GM19043 (cell line): ENCODE data around the gene GADD45A.
"Not testable (repeated sequence)": the region's sequence is repeated elsewhere in the genome, so short reads cannot be mapped to it uniquely, and the experiment has no call there.

Source experiments
- ATAC-seq: cut with Tn5 transposase; IDR thresholded peaks from one replicate; pipeline ENCODE4 v1.9.1; 2021; ENCODE audit warnings: low read depth; ENCODE audit not compliant: unreplicated experiment

Gene GADD45A

GRCh38 chr1:67717876-67718275, 32.9 kb downstream of the GADD45A start:
- ATAC-seq, result no peak

GRCh38 chr1:67719329-67720196, 34.6 kb downstream of the GADD45A start:
- ATAC-seq, result no peak

- ATAC-seq, result no peak
These were observed 36.1 kb downstream of the GADD45A start for GRCh38 chr1:67721112-67721511.

GRCh38 chr1:67721650-67722291, 36.8 kb downstream of the GADD45A start:
- no peak for ATAC-seq

GRCh38 chr1:67722292-67722944, 37.4 kb downstream of the GADD45A start:
- no peak for ATAC-seq

GRCh38 chr1:67723126-67723525, 38.1 kb downstream of the GADD45A start:
- ATAC-seq, result no peak

- peak; percentile 57 for ATAC-seq
These were observed 38.6 kb downstream of the GADD45A start for GRCh38 chr1:67723620-67724019.

GRCh38 chr1:67724928-67725560, 40.0 kb downstream of the GADD45A start:
- no peak for ATAC-seq

- no peak for ATAC-seq
These were observed 41.2 kb downstream of the GADD45A start for GRCh38 chr1:67726224-67726623.

GRCh38 chr1:67729872-67730271, 44.9 kb downstream of the GADD45A start:
- ATAC-seq, result no peak

- not testable (repeated sequence) for ATAC-seq
These were observed 45.3 kb downstream of the GADD45A start for GRCh38 chr1:67730312-67730711.

- ATAC-seq, result no peak
These were observed 46.3 kb downstream of the GADD45A start for GRCh38 chr1:67731322-67731721.

GRCh38 chr1:67732750-67733151, 47.8 kb downstream of the GADD45A start:
- ATAC-seq, result peak; percentile 31

- ATAC-seq, result no peak
These were observed 48.8 kb downstream of the GADD45A start for GRCh38 chr1:67733681-67734322.

GRCh38 chr1:67734323-67734690, 49.3 kb downstream of the GADD45A start:
- no peak for ATAC-seq

GRCh38 chr1:67735206-67735605, 50.2 kb downstream of the GADD45A start:
- ATAC-seq, result no peak

- peak; percentile 92 for ATAC-seq
These were observed 51.0 kb downstream of the GADD45A start for GRCh38 chr1:67735806-67736627.

- no peak for ATAC-seq
These were observed 51.7 kb downstream of the GADD45A start for GRCh38 chr1:67736750-67737149.

- ATAC-seq, result no peak
These were observed 52.9 kb downstream of the GADD45A start for GRCh38 chr1:67737875-67738274.
